ENCODE measurements around the gene RAX. TPM values are rescaled to one million over a fixed set of nuclear protein-coding genes. Genes with fewer than 3 reads are reported as not detected.

Gene RAX
- total RNA-seq, result not detected
- long read RNA-seq, result 0 reads

DNA sequence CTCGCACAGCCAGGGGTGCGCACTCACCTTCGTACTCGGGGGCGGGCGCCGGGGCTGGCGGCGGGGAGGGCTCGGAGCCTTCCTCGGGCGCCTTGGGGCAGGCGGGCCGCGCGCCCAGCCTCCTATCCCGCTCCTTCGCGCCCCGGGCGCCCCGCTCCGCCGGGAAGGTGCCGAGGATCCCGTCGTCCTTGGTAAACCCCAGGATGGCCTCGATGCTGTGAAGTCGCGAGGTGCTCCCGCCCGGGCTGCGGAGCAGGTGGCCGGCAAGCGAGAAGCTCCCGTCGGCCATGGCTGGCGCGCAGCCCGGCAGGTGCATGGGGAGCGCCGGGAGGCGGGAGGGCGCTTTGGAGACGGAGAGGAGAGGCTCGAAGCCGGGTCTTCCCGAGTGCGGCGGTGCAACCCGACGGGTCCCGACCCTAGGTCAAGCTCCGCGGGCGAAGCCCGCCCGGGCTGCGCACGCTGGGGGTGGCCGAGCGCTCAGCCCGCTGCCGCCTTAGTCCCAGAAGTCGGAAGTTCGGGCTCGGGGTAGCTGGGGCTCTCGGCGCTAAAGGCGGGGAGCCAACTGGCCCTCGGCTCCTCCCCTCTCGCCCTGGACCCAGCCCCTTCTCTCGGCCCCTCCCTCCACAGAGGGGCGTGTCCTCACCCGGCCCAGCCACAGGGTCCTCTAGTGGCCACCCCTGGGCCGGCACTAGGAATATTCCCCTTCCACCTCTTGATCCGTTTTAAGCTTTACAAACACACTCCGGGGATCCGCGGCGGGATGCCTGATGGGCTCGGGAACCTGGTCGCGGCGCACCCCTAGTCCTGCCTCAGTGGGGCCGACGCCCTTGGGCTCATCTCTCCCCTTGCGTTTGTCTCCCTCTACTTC is at the start of gene RAX:
Gene RAX (minus strand): TSS at position 564 of the 868 bp plus-strand sequence. CDS start 248 bp downstream, at position 316.
- no peak for DNase-seq (ENCODE audit: low spot score)

DNA sequence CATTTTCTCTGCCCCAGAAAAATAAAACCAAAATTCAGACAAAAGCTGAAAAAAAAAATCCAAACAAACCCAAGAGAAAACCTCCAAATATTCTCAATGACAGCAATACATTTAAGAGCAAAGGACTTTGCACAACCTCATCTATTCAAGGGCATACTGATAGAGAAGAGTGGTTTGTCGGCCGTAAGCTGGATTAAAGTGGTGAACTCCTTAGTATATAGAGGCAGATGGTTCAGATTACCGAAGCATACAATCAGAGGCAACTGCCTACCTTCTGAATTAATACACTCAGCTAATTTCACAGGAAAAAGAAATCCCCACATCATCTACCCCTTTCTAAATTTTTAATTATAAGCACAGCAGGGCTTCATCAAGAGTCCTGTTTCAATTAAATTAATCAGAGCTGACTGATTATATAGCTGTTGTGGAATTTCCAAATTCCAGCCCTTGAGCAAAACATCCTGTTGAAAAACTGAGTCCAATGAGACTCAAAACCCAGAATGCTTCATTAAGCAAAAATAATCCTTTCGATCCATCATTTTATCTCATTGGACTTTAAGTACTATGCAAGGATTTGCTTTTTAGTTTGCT is 45.3 kb upstream of the RAX start, which contains the start of gene CPLX4:
Gene CPLX4 (minus strand): TSS at position 190 of the 591 bp plus-strand sequence. CDS start 187 bp downstream, at position 3.
- DNase-seq (ENCODE audit: low spot score), result no peak

- no peak for DNase-seq (ENCODE audit: low spot score)
Observed at GRCh38 chr18:59311631-59312030, 38.4 kb upstream of the RAX start.

GRCh38 chr18:59308938-59309260 is 35.6 kb upstream of the RAX start:
- no peak for DNase-seq (ENCODE audit: low spot score)

DNA sequence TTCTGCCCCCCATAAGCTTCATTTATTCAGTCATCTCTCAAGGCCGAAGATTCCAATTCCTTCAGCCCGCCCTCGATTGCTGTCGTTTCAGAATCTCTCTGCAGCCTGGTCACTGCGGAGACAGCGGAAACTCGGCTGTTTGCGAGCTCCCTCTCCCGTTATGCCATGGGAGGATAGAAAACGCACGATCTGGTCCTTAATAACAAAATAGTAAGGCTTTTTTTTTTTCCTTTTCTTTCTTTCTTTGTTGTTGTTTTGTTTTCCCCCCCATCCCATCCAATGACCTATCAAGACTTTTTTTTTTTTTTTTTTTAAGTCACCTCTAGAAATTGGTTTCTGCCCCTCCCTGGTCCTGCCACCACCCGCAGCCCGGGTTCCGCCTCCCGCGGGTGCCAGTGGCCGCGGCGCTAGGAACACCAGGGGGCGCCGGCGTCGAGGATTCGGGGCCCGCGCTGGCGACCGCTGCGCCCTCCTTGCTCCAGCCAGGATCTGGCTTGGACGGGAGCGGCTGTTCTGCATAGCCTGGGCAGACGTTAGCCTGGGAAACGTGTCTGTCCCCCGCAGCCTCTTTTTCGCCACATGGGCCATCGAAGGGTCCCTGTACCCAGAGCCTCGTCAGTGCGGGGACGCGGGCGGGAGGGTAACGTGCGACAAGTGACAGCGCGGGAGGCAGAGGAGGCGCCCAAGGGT is 35.1 kb upstream of the RAX start:
- no peak for DNase-seq (ENCODE audit: low spot score)

- DNase-seq (ENCODE audit: low spot score), result no peak
Observed at GRCh38 chr18:59306640-59307039, 33.4 kb upstream of the RAX start.

- DNase-seq (ENCODE audit: low spot score), result no peak
Observed at GRCh38 chr18:59305295-59305694, 32.0 kb upstream of the RAX start.

GRCh38 chr18:59303656-59304195 is 30.5 kb upstream of the RAX start:
- no peak for DNase-seq (ENCODE audit: low spot score)

GRCh38 chr18:59303006-59303405 is 29.8 kb upstream of the RAX start:
- DNase-seq (ENCODE audit: low spot score), result no peak

DNA sequence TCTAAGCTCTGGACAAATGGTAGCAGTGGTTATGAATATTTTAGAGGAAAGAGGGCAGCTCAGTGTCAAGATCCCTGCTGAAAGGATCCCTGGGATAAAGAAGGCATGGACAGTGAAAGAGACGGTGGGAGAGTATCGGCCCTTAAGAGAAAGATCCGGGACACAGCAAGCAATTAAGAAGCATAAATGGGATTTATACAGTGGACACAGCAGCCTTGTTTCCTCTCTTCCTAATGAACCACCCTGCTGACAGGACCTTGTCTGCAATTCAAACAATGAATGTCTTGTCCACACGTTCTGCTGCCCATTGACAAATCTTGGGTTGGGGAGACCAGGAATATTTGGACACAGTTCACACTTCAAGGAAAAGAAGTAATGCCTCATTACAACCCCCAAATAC is 28.7 kb upstream of the RAX start:
- DNase-seq (ENCODE audit: low spot score), result no peak

DNA sequence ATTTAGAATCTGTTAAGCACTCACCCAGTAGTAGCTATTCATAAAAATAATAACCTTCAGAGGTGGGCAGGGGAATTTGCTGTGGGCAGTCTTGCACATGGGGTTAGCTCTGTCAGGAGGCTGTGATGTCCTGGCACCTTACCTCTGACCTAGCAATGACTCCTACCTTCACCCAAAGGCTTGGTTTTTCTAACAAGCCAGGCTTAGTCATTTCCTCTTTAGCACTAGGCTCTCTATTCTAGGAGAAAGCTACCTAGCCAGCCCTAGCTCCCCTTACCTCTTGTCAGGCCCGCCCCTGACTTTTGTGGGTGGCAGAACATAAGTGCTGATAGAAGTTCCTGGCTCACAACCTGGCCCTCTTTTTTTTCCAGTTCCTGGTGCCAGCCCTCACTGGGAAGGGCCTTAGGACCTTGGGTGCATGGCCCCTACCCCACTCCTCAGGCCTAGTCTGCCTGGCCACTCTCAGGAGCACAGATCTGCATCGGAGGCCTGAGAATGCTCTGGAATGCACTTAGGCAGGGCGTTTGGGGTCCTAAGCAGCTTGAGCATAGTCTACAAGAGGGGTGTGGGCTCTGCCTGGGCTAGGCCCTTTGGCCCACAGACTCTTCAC is 27.5 kb upstream of the RAX start:
- DNase-seq (ENCODE audit: low spot score), result no peak

DNA sequence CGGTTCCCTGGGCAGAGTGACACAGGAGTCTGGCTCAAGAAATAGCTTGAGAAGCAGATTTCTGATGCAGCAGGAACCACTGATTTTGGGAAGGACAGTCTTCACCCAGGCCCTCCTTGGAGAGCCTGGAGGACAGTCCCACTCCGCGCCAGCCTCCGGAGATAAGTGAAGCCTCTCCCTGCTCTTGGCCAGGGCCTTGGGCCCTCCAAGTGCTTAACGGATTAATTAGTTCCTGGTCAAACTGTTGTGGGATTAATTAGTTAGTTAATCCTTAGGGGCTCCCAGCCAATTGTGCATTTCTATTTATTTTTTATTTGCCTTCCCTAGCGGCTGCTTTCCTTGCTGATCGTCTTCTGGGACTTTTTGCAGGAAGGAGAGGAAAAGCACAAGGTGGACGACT is 25.6 kb upstream of the RAX start:
- DNase-seq (ENCODE audit: low spot score), result no peak

DNA sequence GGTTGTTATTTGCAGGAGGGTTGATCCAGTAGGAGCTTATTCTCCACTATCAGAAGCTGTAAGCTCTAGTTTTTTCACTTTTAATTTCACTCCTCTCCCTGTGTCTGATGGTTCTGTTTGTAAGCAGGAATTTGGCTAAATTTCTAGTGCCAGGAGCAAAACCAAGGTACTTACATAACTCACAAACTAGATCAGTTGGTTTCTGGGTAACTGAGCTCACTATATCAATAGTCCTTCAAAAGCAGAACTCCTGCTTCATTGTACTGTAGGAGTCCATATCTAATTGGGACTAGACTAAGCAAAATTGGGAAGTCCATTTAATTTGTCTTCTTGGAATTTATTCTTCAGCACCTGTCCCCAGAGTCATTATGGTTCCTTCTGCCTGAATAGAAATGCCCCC is 20.1 kb upstream of the RAX start:
- DNase-seq (ENCODE audit: low spot score), result no peak

GRCh38 chr18:59286341-59286740 is 13.1 kb upstream of the RAX start:
- no peak for DNase-seq (ENCODE audit: low spot score)

- no peak for DNase-seq (ENCODE audit: low spot score)
Observed at GRCh38 chr18:59282341-59282740, 9.1 kb upstream of the RAX start.

- no peak for DNase-seq (ENCODE audit: low spot score)
Observed at GRCh38 chr18:59279722-59280121, 6.5 kb upstream of the RAX start.

DNA sequence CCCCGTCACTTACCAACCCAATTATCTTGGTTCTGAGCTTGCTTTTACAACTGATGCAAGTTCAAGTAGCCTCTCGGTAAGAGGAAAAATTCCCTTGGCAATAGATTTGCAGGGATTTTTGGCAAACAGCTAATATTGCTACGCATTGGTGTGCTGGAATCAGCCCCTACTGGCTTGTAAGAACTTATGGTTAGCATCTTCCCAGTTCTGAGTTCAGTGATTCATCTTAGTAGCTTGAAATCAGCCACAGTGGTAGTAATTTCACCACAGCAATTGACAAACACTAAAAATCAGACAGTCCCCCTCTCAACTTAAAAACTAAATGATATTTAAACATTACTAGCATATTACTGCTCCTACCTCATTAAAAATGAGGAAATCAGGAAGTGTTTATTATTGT is 5.9 kb upstream of the RAX start:
- no peak for DNase-seq (ENCODE audit: low spot score)

DNA sequence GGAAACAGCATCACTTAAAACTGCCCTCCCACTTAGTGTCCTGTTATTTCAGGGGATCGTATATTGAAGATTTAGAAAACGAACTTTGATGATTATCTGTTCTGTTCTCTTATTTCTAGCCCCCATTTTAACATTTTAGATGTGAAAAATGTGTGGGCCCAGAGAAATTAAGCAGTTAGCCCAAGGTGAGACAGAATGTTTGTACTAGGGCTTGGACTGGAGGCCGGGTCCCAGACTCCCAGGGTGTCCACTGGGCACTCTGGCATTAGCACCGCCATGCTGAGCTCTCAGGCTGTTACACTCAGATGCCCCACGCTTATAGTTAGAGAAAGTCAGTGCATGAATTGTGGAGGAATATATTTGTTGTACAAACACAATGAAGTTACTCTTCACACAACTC is 5.5 kb upstream of the RAX start:
- DNase-seq (ENCODE audit: low spot score), result no peak

GRCh38 chr18:59276047-59276446 is 2.8 kb upstream of the RAX start:
- DNase-seq (ENCODE audit: low spot score), result no peak

DNA sequence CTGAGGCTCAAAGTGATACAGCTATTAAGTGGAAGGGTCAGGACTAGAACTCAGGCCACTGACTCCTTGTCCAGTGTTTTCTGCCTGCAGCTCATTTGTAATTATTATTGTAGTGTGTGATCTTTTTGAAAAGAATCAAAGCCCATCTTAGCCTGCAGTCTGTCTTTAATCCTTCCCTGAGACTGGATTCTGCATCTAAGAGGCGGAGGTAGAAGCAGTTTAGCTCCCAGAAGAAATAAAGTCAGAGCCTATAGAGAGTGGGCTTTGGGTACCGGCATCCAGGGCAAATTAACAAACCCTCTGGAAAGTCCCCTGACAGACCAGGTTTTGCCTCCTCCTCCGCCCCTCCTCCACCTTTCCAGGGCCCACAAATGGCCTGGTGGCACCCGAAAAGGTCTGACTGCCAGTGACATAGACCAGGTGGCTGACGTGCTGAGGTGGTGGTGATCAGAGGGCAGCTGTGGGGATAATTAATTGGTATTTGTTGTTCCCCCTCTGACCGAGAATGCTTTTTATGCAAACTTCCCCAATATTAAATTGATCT is 2.2 kb upstream of the RAX start:
- no peak for DNase-seq (ENCODE audit: low spot score)

DNA sequence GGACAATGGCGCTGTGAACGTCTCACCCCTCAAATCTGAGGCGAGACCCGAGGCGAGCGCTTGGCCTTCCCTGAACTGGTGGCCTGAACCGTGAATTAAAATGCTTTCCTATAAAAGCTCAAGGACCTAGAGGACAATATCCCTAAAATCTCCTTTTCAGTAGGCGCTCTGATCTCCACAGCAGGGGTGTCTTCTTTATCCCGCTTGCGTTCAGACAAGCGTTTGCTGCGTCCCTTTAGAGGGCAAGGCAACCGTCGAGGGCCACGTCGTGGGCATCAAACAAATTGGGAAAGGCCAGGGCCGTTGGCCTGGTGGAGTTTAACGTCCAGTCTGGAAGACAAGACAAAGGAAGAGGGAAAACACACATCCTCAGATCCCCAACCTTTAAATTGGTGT is 1.3 kb upstream of the RAX start:
- DNase-seq (ENCODE audit: low spot score), result no peak
